ENCODE results near the gene PEX14.

DNA sequence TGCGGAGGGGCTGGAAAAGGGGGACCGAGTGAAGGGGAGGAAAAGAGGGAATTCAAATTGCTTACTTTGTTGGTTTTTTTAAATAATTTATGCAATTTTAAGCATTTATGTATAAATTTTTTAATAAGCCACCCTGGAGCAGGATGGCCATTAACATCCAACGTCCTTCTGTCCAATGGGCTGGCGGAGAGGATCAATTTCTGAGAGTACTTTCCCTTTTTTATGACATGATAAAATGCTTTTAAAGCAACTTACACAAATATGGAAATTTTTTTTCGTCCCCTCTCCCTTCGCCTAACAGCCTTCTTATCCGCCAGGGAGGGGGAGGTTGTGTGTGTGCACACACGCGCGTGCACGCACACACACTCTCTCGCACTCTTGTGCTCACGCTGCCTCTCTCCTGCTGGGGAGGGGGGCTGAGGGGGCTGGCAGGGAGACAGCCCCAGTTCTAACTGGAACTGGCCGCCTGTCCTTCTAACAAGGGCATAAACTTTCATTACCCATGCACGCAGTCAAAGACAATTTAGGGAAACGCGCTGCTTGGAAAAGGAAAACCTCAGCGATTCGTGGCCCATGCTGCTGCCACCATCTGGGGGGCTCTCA lies 198.5 kb downstream of the PEX14 start:
- no peak for TF ChIP-seq POLR2A (IDR thresholded peaks at IDR 0.05)
- TF ChIP-seq, protein P1, sequence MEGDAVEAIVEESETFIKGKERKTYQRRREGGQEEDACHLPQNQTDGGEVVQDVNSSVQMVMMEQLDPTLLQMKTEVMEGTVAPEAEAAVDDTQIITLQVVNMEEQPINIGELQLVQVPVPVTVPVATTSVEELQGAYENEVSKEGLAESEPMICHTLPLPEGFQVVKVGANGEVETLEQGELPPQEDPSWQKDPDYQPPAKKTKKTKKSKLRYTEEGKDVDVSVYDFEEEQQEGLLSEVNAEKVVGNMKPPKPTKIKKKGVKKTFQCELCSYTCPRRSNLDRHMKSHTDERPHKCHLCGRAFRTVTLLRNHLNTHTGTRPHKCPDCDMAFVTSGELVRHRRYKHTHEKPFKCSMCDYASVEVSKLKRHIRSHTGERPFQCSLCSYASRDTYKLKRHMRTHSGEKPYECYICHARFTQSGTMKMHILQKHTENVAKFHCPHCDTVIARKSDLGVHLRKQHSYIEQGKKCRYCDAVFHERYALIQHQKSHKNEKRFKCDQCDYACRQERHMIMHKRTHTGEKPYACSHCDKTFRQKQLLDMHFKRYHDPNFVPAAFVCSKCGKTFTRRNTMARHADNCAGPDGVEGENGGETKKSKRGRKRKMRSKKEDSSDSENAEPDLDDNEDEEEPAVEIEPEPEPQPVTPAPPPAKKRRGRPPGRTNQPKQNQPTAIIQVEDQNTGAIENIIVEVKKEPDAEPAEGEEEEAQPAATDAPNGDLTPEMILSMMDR (IDR thresholded peaks at IDR 0.05), result no peak
- TF ChIP-seq EP300 (IDR thresholded peaks at IDR 0.05), result no peak
